Activated T-helper 1 cell treated with anti-CD3 and anti-CD28 coated beads, Interleukin-12 subunit alpha, Interleukin-12 subunit beta, Interleukin-2, Interleukin-4 antibody, amounts not matched to agents 30 ng/mL and 10 ng/mL and 1 ng/mL, durations not matched to agents 14 hours and 24 hours and 36 hours (primary cell): ENCODE data around the gene NOD2. TPM values are rescaled to one million over a fixed set of nuclear protein-coding genes. Genes with fewer than 3 reads are reported as not detected.
A peak's percentile ranks its signal among the peaks of the same experiment; 100 is the strongest.

ENCODE experiments used
- DNase-seq: peaks from one replicate; pipeline ENCODE4 v3.0.0; 2021; ENCODE audit warnings: low spot score
- H3K27ac Mint-ChIP-seq: one replicate; pipeline ENCODE4 v1.8.0; 2021; ENCODE audit warnings: mild to moderate bottlenecking, mixed read lengths
- H3K27me3 Mint-ChIP-seq: one replicate; pipeline ENCODE4 v1.8.0; 2022; ENCODE audit warnings: mild to moderate bottlenecking, moderate library complexity, mixed read lengths; ENCODE audit not compliant: insufficient read depth
- H3K36me3 Mint-ChIP-seq: one replicate; pipeline ENCODE4 v1.8.0; 2021; ENCODE audit warnings: low read depth, mixed read lengths
- H3K4me1 Mint-ChIP-seq: one replicate; pipeline ENCODE4 v1.8.0; 2021; ENCODE audit warnings: low read depth, mixed read lengths
- H3K4me3 Mint-ChIP-seq: one replicate; pipeline ENCODE4 v1.8.0; 2021; ENCODE audit warnings: mild to moderate bottlenecking, moderate library complexity, mixed read lengths
- H3K9me3 Mint-ChIP-seq: one replicate; pipeline ENCODE4 v1.8.0; 2021; ENCODE audit warnings: mixed read lengths
- intact Hi-C: fragments of 100-400 bp; cut with micrococcal nuclease; formaldehyde crosslinking; loops from one replicate; pipeline ENCODE4 v1.15.1; 2024
- total RNA-seq: library from RNA; stranded (reverse); gene quantifications from 2 replicates; pipeline ENCODE4 v1.2.3, GENCODE V29; 2022

NOD2 gene
- total RNA-seq, 1 donor from 2014 or later: 6.7 TPM

GRCh38 chr16:50736448-50736847 lies 43.0 kb downstream of the NOD2 start:
- Mint-ChIP-seq H3K4me1 (peaks cover 63% of the 10 kb centered on the region), H3K9me3 (no peaks in the 10 kb centered on the region), H3K4me3 (no peak overlapping the region), H3K27ac (no peak overlapping the region), H3K36me3 (peaks cover 35% of the 10 kb centered on the region), H3K27me3 (no peaks in the 10 kb centered on the region)
- intact Hi-C loops: no loop called here
- no peak for DNase-seq

GRCh38 chr16:50737420-50737959 lies 44.1 kb downstream of the NOD2 start:
- H3K4me1 Mint-ChIP-seq: peaks cover 55% of the 10 kb centered on the region
- H3K27ac Mint-ChIP-seq: no peak overlapping the region
- peaks cover 26% of the 10 kb centered on the region for H3K36me3 Mint-ChIP-seq
- no peak overlapping the region for H3K4me3 Mint-ChIP-seq
- no peaks in the 10 kb centered on the region for H3K9me3 Mint-ChIP-seq
- no peaks in the 10 kb centered on the region for H3K27me3 Mint-ChIP-seq
- intact Hi-C loops: no loop called here
- no peak for DNase-seq

DNA sequence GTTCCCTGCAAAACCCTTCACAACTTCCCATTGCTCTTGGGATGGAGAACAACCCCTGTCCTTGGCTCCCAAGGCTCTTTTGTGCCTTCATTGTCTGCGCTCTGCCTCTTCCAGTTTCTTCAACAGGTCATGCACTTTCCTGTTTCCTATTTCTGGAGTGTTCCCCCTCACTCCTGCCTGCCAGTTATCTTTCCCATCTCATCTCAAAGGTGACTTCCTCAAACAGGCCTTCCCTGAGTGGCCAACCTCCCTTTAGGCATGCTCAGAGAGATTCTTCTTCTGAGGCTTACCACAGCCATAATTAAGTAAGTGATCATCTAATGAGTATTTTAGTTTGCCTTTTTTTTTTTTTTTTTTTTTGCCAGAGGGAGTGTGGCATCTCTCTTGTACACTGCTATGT lies 45.6 kb downstream of the NOD2 start:
- Mint-ChIP-seq H3K4me3 (no peak overlapping the region), H3K4me1 (peaks cover 64% of the 10 kb centered on the region), H3K36me3 (peaks cover 29% of the 10 kb centered on the region), H3K27ac (peak overlapping the region; percentile 13), H3K27me3 (no peaks in the 10 kb centered on the region), H3K9me3 (no peaks in the 10 kb centered on the region)
- DNase-seq: no peak
- intact Hi-C loops: no loop called here

DNA sequence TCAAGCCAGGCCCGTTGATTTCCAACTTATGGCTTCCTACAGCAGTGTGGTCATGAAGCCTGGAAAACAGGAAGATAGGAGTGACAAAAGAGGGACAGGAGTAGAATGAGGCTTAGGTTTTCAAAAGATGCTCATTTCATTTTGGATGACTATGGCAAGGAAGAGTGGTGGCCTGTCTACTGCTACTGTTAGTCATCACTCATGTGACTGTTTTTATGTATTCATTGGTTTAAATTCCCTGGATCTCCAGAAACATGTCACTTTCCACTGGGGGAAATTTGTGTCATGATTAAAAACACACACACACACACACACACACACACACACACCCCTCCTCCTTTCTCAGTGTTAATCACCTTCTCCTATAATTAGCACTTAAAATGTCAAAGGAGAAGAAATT lies 47.3 kb downstream of the NOD2 start:
- intact Hi-C loops: loop anchor here (1.0 to 5.0 kb wide), 7 partner anchors 32 to 673 kb away; partner anchors contain the start of gene HEATR3
- Mint-ChIP-seq H3K36me3 (peaks cover 34% of the 10 kb centered on the region), H3K4me1 (peaks cover 70% of the 10 kb centered on the region), H3K4me3 (peak overlapping the region; percentile 81), H3K27me3 (no peaks in the 10 kb centered on the region), H3K27ac (peak overlapping the region; percentile 93), H3K9me3 (no peaks in the 10 kb centered on the region)
- DNase-seq: no peak

DNA sequence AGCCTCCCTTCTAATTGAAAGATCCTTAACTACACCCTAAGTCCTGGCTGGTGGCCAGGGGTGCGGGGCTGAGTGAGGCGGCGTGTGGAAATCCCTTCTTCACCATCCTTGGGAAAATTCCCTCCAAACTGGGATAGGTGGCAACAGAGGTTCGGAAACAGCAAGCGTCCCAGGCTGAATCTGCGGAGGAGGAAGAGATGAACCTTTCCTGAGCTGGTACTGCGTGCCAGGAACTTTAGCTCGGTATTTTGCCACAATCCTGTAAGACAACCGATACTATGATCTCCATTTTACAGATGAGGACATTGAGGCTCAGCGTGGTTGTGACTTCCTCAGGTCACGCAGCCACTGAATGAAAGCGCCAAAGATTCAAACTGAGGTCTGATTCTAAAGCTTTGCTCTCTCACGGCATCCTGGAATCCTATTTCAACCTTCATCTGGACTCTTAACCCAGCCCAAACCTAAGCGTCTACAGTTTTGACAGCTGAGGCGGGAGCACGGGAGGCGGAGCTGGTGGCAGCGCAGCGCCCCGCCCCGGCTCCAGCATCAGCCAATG lies 47.9 kb downstream of the NOD2 start:
- peaks cover 32% of the 10 kb centered on the region for H3K36me3 Mint-ChIP-seq
- intact Hi-C loops: loop anchor here (1.0 to 5.0 kb wide), 7 partner anchors 33 to 674 kb away; partner anchors contain the start of gene HEATR3
- no peaks in the 10 kb centered on the region for H3K9me3 Mint-ChIP-seq
- H3K4me1 Mint-ChIP-seq: peaks cover 69% of the 10 kb centered on the region
- H3K4me3 Mint-ChIP-seq: peak overlapping the region; percentile 81
- no peak for DNase-seq
- H3K27ac Mint-ChIP-seq: peak overlapping the region; percentile 93
- H3K27me3 Mint-ChIP-seq: no peaks in the 10 kb centered on the region

- H3K27ac Mint-ChIP-seq: peak within 1 kb of the TSS; percentile 93
- peak within 1 kb of the TSS; percentile 86 for H3K4me3 Mint-ChIP-seq
- H3K36me3 Mint-ChIP-seq: peaks cover 30% of the 10 kb centered on the region
- peaks cover 64% of the 10 kb centered on the region for H3K4me1 Mint-ChIP-seq
- intact Hi-C loops: loop anchor here (1.0 to 5.0 kb wide), 9 partner anchors 23 to 717 kb away; partner anchors contain the start of genes CNEP1R1 and HEATR3
- no peaks in the 10 kb centered on the region for H3K27me3 Mint-ChIP-seq
- DNase-seq: peak; percentile 100
- H3K9me3 Mint-ChIP-seq: no peaks in the 10 kb centered on the region
Measured at GRCh38 chr16:50741781-50742575, 48.6 kb downstream of the NOD2 start, which contains the start of gene CYLD. Gene CYLD, plus strand, starts transcription at chr16:50742086. Its CDS starts 7,613 bp downstream, at chr16:50749699.

- DNase-seq: peak; percentile 53
- Mint-ChIP-seq H3K4me1 (peaks cover 66% of the 10 kb centered on the region), H3K4me3 (peak overlapping the region; percentile 86), H3K27ac (peak overlapping the region; percentile 90), H3K27me3 (no peaks in the 10 kb centered on the region), H3K36me3 (peaks cover 32% of the 10 kb centered on the region), H3K9me3 (no peaks in the 10 kb centered on the region)
- intact Hi-C loops: loop anchor here (1.0 to 5.0 kb wide), 6 partner anchors 22 to 718 kb away; partner anchors contain the start of genes CNEP1R1 and HEATR3
Measured at GRCh38 chr16:50742576-50743200, 49.3 kb downstream of the NOD2 start.

DNA sequence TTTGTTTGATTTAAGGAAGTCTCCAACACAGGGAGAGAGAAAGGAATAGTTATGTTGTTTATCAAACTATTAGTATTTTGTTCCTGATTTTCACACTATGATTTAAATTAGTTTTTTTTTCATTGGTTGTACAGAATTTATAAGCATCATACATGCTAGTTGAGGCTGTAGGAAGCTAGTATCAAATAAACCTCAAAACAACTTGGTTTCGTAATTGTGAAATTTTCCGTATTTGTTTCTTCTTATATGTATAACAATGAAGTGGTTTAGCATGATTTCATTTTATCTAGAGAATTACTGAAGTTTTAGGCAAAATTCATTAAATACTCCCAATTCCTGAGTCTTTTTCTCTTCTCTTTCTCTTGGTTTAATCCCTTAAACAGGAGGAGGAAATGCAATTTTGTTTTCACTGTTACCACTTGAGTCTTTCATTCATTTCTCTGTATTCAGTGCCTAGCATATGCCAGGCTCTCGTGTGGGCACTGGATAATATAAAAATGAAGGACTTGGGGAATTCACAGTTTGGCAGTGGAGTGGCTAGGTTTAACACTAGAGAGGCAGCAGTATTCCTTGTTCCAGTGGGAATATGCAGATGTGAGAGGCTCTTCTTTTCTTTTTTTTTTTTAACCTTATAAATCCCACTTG lies 50.3 kb downstream of the NOD2 start:
- H3K4me3 Mint-ChIP-seq: peak overlapping the region; percentile 86
- H3K27ac Mint-ChIP-seq: peak overlapping the region; percentile 90
- H3K36me3 Mint-ChIP-seq: peaks cover 36% of the 10 kb centered on the region
- DNase-seq: no peak
- H3K27me3 Mint-ChIP-seq: no peaks in the 10 kb centered on the region
- H3K4me1 Mint-ChIP-seq: peaks cover 69% of the 10 kb centered on the region
- no peaks in the 10 kb centered on the region for H3K9me3 Mint-ChIP-seq
- intact Hi-C loops: loop anchor here (1.0 to 5.0 kb wide), 6 partner anchors 21 to 719 kb away; partner anchors contain the start of genes CNEP1R1 and HEATR3

- H3K4me1 Mint-ChIP-seq: peaks cover 66% of the 10 kb centered on the region
- DNase-seq: no peak
- peak overlapping the region; percentile 86 for H3K4me3 Mint-ChIP-seq
- H3K27ac Mint-ChIP-seq: peak overlapping the region; percentile 90
- no peaks in the 10 kb centered on the region for H3K9me3 Mint-ChIP-seq
- H3K27me3 Mint-ChIP-seq: no peaks in the 10 kb centered on the region
- H3K36me3 Mint-ChIP-seq: peaks cover 34% of the 10 kb centered on the region
- intact Hi-C loops: loop anchor here (5.0 kb wide), 3 partner anchors 48 to 678 kb away; partner anchors contain the start of gene HEATR3
Measured at GRCh38 chr16:50744881-50745280, 51.5 kb downstream of the NOD2 start.

DNA sequence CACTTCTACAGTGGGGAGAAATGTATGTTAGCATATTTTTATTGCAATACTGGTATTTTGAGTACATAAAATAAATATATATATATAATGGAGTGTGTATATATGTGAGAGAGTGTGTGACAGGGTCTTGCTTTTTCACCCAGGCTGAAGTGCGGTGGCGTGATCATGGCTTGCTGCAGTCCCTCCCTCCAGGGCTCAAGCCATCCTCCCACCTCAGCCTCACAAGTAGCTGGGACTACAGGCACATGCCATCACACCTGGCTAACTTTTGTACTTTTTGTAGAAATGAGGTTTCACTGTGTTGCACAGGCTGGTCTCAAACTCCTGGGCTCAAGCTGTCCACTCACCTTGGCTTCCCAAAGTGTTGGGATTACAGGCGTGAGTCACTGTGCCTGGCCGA lies 52.5 kb downstream of the NOD2 start:
- H3K4me3 Mint-ChIP-seq: peak overlapping the region; percentile 86
- DNase-seq: no peak
- no peaks in the 10 kb centered on the region for H3K9me3 Mint-ChIP-seq
- peaks cover 67% of the 10 kb centered on the region for H3K4me1 Mint-ChIP-seq
- peak overlapping the region; percentile 90 for H3K27ac Mint-ChIP-seq
- intact Hi-C loops: loop anchor here (2.0 kb wide), 4 partner anchors 35 to 531 kb away; partner anchors contain the start of gene BRD7
- H3K36me3 Mint-ChIP-seq: peaks cover 39% of the 10 kb centered on the region
- no peaks in the 10 kb centered on the region for H3K27me3 Mint-ChIP-seq

GRCh38 chr16:50747207-50747956 lies 54.0 kb downstream of the NOD2 start:
- H3K4me1 Mint-ChIP-seq: peaks cover 74% of the 10 kb centered on the region

More at GRCh38 chr16:50747207-50747956, 54.0 kb downstream of the NOD2 start:
- DNase-seq: peak; percentile 40
- peaks cover 43% of the 10 kb centered on the region for H3K36me3 Mint-ChIP-seq
- intact Hi-C loops: loop anchor here (1.0 to 2.0 kb wide), 11 partner anchors 33 to 533 kb away; partner anchors contain the start of genes BRD7, NKD1 and SNX20
- H3K9me3 Mint-ChIP-seq: no peaks in the 10 kb centered on the region
- peak overlapping the region; percentile 92 for H3K27ac Mint-ChIP-seq
- no peaks in the 10 kb centered on the region for H3K27me3 Mint-ChIP-seq
- peak overlapping the region; percentile 85 for H3K4me3 Mint-ChIP-seq
